ENCODE measurements around the gene ITGB1BP1. TPM values are rescaled to one million over a fixed set of nuclear protein-coding genes. Genes with fewer than 3 reads are reported as not detected.

ITGB1BP1 gene
- total RNA-seq, 1 experiment from 2014 or later, result 93.1 TPM

- peaks cover 36% of the 10 kb centered on the region for H3K36me3 Mint-ChIP-seq (ENCODE audit: insufficient read depth, unreplicated experiment)
- H3K27ac Mint-ChIP-seq (ENCODE audit: unreplicated experiment), result no peak overlapping the region
- BruUV-seq (replicated peaks), result no TSS peak
- intact Hi-C loops (cut with micrococcal nuclease; ENCODE audit: unreplicated experiment), result no loop called here
- no peaks in the 10 kb centered on the region for H3K27me3 Mint-ChIP-seq (ENCODE audit: unreplicated experiment)
- no peaks in the 10 kb centered on the region for H3K9me3 Mint-ChIP-seq (ENCODE audit: low read depth, unreplicated experiment)
- TF ChIP-seq, protein P1, sequence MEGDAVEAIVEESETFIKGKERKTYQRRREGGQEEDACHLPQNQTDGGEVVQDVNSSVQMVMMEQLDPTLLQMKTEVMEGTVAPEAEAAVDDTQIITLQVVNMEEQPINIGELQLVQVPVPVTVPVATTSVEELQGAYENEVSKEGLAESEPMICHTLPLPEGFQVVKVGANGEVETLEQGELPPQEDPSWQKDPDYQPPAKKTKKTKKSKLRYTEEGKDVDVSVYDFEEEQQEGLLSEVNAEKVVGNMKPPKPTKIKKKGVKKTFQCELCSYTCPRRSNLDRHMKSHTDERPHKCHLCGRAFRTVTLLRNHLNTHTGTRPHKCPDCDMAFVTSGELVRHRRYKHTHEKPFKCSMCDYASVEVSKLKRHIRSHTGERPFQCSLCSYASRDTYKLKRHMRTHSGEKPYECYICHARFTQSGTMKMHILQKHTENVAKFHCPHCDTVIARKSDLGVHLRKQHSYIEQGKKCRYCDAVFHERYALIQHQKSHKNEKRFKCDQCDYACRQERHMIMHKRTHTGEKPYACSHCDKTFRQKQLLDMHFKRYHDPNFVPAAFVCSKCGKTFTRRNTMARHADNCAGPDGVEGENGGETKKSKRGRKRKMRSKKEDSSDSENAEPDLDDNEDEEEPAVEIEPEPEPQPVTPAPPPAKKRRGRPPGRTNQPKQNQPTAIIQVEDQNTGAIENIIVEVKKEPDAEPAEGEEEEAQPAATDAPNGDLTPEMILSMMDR (IDR thresholded peaks at IDR 0.05; ENCODE audit: unreplicated experiment), result no peak
- CTCF ChIA-PET, result no interaction called here
- H3K4me3 Mint-ChIP-seq (ENCODE audit: low read depth, unreplicated experiment), result no peak overlapping the region
- DNase-seq, result no peak
- no peaks in the 10 kb centered on the region for H3K4me1 Mint-ChIP-seq (ENCODE audit: low read depth, unreplicated experiment)
These were observed 39.0 kb upstream of the ITGB1BP1 start for GRCh38 chr2:9462313-9462712.

DNA sequence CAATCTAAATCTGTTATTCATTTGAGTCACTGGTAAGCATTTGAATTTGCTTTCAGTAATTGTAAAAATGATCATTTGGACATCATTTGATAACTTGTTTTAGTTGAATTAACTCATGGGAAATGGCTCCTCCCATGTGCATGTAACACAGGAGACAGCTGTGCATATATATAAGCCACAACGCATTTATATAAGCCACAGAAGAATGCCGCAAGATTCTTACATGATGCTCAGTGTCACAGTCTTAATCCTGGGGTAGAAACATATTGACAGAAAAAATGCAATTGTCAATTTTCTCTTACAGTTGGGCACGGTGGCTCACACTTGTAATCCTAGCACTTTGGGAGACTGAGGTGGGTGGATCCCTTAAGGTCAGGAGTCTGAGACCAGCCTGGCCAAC is 37.8 kb upstream of the ITGB1BP1 start:
- Mint-ChIP-seq H3K9me3 (ENCODE audit: low read depth, unreplicated experiment) (no peaks in the 10 kb centered on the region), H3K4me3 (ENCODE audit: low read depth, unreplicated experiment) (no peak overlapping the region), H3K36me3 (ENCODE audit: insufficient read depth, unreplicated experiment) (peaks cover 29% of the 10 kb centered on the region), H3K27ac (ENCODE audit: unreplicated experiment) (no peak overlapping the region), H3K27me3 (ENCODE audit: unreplicated experiment) (no peaks in the 10 kb centered on the region), H3K4me1 (ENCODE audit: low read depth, unreplicated experiment) (no peaks in the 10 kb centered on the region)
- intact Hi-C loops (cut with micrococcal nuclease; ENCODE audit: unreplicated experiment), result no loop called here
- DNase-seq, result no peak
- no TSS peak for BruUV-seq (replicated peaks)
- TF ChIP-seq, protein P1 (IDR thresholded peaks at IDR 0.05; ENCODE audit: unreplicated experiment), result no peak
- CTCF ChIA-PET, result no interaction called here

GRCh38 chr2:9460441-9461017 is 37.2 kb upstream of the ITGB1BP1 start:
- Mint-ChIP-seq H3K27me3 (ENCODE audit: unreplicated experiment) (no peaks in the 10 kb centered on the region), H3K9me3 (ENCODE audit: low read depth, unreplicated experiment) (no peaks in the 10 kb centered on the region), H3K4me1 (ENCODE audit: low read depth, unreplicated experiment) (no peaks in the 10 kb centered on the region), H3K27ac (ENCODE audit: unreplicated experiment) (no peak overlapping the region), H3K36me3 (ENCODE audit: insufficient read depth, unreplicated experiment) (peaks cover 23% of the 10 kb centered on the region), H3K4me3 (ENCODE audit: low read depth, unreplicated experiment) (no peak overlapping the region)
- TF ChIP-seq, protein P1 (IDR thresholded peaks at IDR 0.05; ENCODE audit: unreplicated experiment), result no peak
- CTCF ChIA-PET, result no interaction called here
- DNase-seq, result no peak
- intact Hi-C loops (cut with micrococcal nuclease; ENCODE audit: unreplicated experiment), result no loop called here
- no TSS peak for BruUV-seq (replicated peaks)

- Mint-ChIP-seq H3K36me3 (ENCODE audit: insufficient read depth, unreplicated experiment) (peaks cover 19% of the 10 kb centered on the region), H3K27ac (ENCODE audit: unreplicated experiment) (no peak overlapping the region), H3K4me1 (ENCODE audit: low read depth, unreplicated experiment) (no peaks in the 10 kb centered on the region), H3K9me3 (ENCODE audit: low read depth, unreplicated experiment) (no peaks in the 10 kb centered on the region), H3K27me3 (ENCODE audit: unreplicated experiment) (no peaks in the 10 kb centered on the region), H3K4me3 (ENCODE audit: low read depth, unreplicated experiment) (no peak overlapping the region)
- TF ChIP-seq, protein P1 (IDR thresholded peaks at IDR 0.05; ENCODE audit: unreplicated experiment), result no peak
- CTCF ChIA-PET, result no interaction called here
- DNase-seq, result no peak
- intact Hi-C loops (cut with micrococcal nuclease; ENCODE audit: unreplicated experiment), result no loop called here
- no TSS peak for BruUV-seq (replicated peaks)
These were observed 27.9 kb upstream of the ITGB1BP1 start for GRCh38 chr2:9451231-9451630.
